ENCODE data around the gene CEACAM21. TPM values are rescaled to one million over a fixed set of nuclear protein-coding genes. Genes with fewer than 3 reads are reported as not detected.

CEACAM21 gene
- total and polyA plus RNA-seq, 3 donors from 2014 or later, result 0.71 to 3.6 (median 1.3) TPM

- intact Hi-C loops (cut with DNase I; ENCODE audit: low total_unique reads), result no loop called here
- DNase-seq, result no peak
- TF ChIP-seq CTCF (IDR thresholded peaks at IDR 0.05), result no peak
- no peak for TF ChIP-seq POLR2A (IDR thresholded peaks at IDR 0.05)
- H3K4me3 ChIP-seq, result no peak overlapping the region
- no peaks in the 10 kb centered on the region for H3K4me1 ChIP-seq
- no peaks in the 10 kb centered on the region for H3K36me3 ChIP-seq (ENCODE audit: low read depth, missing control alignments)
- H3K27me3 ChIP-seq, result no peaks in the 10 kb centered on the region
- 76 to 83% methylated on average over 4 of the region's 4 CpGs for WGBS, 2 donors
- no peak overlapping the region for H3K27ac ChIP-seq
- H3K9me3 ChIP-seq, result no peaks in the 10 kb centered on the region
Observed at GRCh38 chr19:41612483-41612882, 36.5 kb downstream of the CEACAM21 start.

GRCh38 chr19:41615207-41615606, 39.2 kb downstream of the CEACAM21 start:
- H3K27me3 ChIP-seq, result no peaks in the 10 kb centered on the region
- intact Hi-C loops (cut with DNase I; ENCODE audit: low total_unique reads), result no loop called here
- H3K4me1 ChIP-seq, result no peaks in the 10 kb centered on the region
- no peak overlapping the region for H3K27ac ChIP-seq
- no peaks in the 10 kb centered on the region for H3K9me3 ChIP-seq
- TF ChIP-seq CTCF (IDR thresholded peaks at IDR 0.05), result no peak
- H3K36me3 ChIP-seq (ENCODE audit: low read depth, missing control alignments), result no peaks in the 10 kb centered on the region
- 77 to 78% methylated on average over 4 of the region's 4 CpGs for WGBS, 2 donors
- no peak overlapping the region for H3K4me3 ChIP-seq
- no peak for DNase-seq

GRCh38 chr19:41616792-41617621, 41.0 kb downstream of the CEACAM21 start:
- Histone ChIP-seq H3K4me3 (no peak overlapping the region), H3K9me3 (no peaks in the 10 kb centered on the region), H3K27ac (no peak overlapping the region), H3K27me3 (no peaks in the 10 kb centered on the region), H3K4me1 (no peaks in the 10 kb centered on the region), H3K36me3 (ENCODE audit: low read depth, missing control alignments) (no peaks in the 10 kb centered on the region)
- intact Hi-C loops (cut with DNase I; ENCODE audit: low total_unique reads), result no loop called here
- WGBS, 2 donors, result 49 to 52% methylated on average over 9 of the region's 9 CpGs
- TF ChIP-seq POLR2A (IDR thresholded peaks at IDR 0.05) (no peak), CTCF (IDR thresholded peaks at IDR 0.05) (no peak)
- DNase-seq, result no peak

- Histone ChIP-seq H3K4me3 (no peak overlapping the region), H3K36me3 (ENCODE audit: low read depth, missing control alignments) (no peaks in the 10 kb centered on the region), H3K4me1 (no peaks in the 10 kb centered on the region), H3K27me3 (no peaks in the 10 kb centered on the region), H3K9me3 (no peaks in the 10 kb centered on the region), H3K27ac (no peak overlapping the region)
- DNase-seq, result no peak
- intact Hi-C loops (cut with DNase I; ENCODE audit: low total_unique reads), result no loop called here
- no peak for TF ChIP-seq POLR2A (IDR thresholded peaks at IDR 0.05)
- no peak for TF ChIP-seq CTCF (IDR thresholded peaks at IDR 0.05)
- WGBS, 2 donors, result 70 to 81% methylated on average over 7 to 9 of the region's 9 CpGs
Observed at GRCh38 chr19:41617941-41618730, 42.2 kb downstream of the CEACAM21 start.

All from testis (tissue), 3 donors.